ENCODE measurements around the gene RAPGEF1. TPM values are rescaled to one million over a fixed set of nuclear protein-coding genes. Genes with fewer than 3 reads are reported as not detected.
"Not testable (repeated sequence)": the region's sequence is repeated elsewhere in the genome, so short reads cannot be mapped to it uniquely, and the experiment has no call there.

The RAPGEF1 gene
- total RNA-seq, 4 donors from 2014 or later = 37.5 to 89.0 (median 62.8) TPM

DNA sequence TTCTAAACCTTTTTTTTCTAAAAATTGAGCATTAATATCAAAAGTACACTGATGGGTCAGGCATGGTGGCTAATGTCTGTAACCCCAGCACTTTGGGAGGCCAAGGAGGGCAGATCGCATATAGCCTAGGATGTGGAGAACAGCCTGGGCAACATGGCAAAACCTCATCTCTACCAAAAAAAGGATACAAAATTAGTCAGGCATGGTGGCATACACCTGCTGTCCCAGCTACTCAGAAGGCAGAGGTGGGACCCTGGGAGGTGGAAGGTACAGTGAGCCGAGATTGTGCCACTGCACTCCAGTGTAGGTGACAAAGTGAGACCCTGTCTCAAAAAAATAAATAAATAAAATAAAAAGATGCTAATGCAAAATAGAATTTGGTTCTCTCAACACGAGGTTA lies 49.4 kb downstream of the RAPGEF1 start:
- TF ChIP-seq, protein P1, sequence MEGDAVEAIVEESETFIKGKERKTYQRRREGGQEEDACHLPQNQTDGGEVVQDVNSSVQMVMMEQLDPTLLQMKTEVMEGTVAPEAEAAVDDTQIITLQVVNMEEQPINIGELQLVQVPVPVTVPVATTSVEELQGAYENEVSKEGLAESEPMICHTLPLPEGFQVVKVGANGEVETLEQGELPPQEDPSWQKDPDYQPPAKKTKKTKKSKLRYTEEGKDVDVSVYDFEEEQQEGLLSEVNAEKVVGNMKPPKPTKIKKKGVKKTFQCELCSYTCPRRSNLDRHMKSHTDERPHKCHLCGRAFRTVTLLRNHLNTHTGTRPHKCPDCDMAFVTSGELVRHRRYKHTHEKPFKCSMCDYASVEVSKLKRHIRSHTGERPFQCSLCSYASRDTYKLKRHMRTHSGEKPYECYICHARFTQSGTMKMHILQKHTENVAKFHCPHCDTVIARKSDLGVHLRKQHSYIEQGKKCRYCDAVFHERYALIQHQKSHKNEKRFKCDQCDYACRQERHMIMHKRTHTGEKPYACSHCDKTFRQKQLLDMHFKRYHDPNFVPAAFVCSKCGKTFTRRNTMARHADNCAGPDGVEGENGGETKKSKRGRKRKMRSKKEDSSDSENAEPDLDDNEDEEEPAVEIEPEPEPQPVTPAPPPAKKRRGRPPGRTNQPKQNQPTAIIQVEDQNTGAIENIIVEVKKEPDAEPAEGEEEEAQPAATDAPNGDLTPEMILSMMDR (IDR thresholded peaks at IDR 0.05) = no peak
- no peak for DNase-seq (ENCODE audit: low spot score)
- no peak for ATAC-seq (ENCODE audit: low FRiP score)

DNA sequence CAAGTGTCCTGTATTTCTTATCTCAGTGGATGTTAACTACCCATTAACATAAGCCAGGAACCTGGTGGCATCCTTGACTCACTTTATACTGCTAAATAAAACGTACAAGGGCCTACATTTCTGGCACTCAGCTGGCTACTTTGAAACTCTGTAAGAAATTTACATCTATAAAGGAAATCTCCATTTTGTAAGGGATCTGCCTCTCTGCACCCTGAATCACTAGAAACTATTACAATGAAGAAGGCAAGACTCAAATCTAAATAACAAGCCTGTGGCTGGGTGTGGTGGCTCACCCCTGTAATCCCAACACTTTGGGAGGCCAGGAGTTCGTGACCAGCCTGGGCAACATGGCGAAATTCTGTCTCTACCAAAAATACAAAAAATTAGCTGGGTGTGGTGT lies 51.5 kb downstream of the RAPGEF1 start:
- TF ChIP-seq, protein P1 (IDR thresholded peaks at IDR 0.05) = no peak
- DNase-seq (ENCODE audit: low spot score) = no peak
- ATAC-seq (ENCODE audit: low FRiP score) = no peak

DNA sequence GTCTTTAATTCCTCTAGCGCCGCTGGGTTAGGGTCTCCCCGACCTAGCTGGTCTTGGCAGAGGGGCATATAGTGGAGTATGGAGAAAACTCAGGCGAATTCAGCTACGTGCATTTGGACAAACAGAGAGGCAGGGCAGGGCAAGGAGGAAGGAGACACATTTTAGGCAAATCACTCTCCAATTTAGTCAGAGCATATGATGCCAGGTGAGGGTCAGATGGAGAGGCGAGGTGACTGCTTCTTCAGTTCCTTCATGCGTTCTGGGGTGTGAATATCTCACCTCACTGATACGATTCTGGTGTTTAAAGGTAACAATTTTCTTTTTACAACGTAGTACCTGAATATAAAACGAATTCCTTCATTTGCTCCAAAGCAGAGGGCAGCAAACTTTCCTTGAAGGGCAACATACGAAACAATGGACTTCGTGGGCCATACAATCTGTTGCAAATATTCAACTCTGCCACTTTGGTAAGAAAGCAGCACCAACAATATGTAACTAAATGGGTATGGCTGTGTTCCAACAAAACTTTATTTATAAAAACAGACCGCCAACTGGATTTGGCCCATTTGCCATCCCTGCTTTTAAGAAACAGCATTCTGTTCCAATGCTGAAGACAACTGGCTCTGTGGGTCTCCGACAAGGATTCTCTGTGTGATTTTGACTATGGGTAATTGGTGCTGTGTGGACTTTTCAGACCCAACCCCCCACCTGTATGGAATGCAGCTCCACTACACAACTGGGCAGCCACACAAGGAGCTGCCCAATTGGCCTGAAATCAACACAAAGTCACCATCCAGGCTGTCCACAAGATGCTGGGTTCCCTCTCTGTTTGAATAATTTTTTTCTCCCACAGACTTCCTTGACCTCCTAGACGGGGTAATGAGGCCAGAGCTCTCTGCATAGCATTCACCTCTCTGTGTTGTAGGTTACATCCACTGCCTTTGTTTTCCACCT lies 53.8 kb downstream of the RAPGEF1 start:
- TF ChIP-seq, protein P1 (IDR thresholded peaks at IDR 0.05) = no peak
- ATAC-seq (ENCODE audit: low FRiP score) (no peak), DNase-seq (ENCODE audit: low spot score) (no peak)

DNA sequence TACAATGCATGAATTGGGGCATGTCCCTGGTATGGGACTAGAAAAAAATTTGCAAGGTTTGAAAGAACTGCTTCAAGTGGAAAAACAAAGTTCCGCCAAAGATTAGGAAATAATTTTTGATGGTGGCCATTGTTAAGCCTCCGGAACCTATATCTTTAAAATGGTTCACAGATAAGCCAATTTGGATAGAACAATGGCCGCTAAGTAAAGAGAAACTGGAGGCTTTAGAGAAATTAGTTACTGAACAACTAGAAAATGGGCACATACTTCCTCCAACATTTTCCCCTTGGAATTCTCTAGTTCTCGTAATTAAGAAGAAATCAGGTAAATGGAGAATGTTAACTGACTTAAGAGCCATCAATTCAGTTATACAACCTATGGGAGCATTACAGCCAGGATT lies 56.8 kb downstream of the RAPGEF1 start:
- not testable (repeated sequence) for ATAC-seq (ENCODE audit: low FRiP score); DNase-seq (ENCODE audit: low spot score)

DNA sequence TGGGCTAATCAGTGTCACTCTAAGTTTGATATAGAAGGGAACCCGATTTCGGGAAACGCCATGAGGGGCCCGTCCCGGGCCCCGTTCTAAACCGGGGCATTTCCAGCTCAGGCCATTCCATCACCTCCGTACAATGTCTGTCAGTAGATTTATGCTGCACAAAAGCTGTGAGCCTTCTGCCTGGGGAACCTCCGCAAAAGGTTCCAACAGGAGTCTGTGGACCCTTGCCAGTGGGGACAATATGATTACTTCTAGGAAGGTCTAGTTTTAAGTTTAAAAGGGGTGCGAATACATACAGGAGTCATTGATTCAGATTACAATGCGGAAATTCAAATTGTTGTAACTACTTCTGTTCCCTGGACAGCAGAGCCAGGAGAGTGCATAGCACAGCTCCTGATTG lies 57.6 kb downstream of the RAPGEF1 start:
- ATAC-seq (ENCODE audit: low FRiP score) (no peak), DNase-seq (ENCODE audit: low spot score) (no peak)
- TF ChIP-seq, protein P1 (IDR thresholded peaks at IDR 0.05) = no peak

DNA sequence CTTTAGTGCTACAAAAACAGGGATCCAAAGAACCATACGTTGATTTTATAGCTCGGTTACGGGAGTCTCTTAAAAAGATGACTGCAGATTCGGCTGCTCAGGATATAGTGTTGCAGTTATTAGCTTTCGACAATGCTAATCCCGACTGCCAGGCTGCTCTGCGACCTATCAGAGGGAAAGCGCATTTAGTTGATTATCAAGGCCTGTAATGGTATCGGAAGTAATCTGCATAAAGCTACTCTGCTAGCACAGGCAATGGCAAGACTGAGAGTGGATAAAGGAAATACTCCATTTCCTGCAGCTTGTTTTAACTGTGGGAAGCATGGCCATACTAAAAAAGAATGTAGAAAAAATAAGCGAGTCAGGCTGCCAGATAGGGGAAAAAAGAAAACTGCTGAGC lies 58.0 kb downstream of the RAPGEF1 start:
- not testable (repeated sequence) for DNase-seq (ENCODE audit: low spot score)

DNA sequence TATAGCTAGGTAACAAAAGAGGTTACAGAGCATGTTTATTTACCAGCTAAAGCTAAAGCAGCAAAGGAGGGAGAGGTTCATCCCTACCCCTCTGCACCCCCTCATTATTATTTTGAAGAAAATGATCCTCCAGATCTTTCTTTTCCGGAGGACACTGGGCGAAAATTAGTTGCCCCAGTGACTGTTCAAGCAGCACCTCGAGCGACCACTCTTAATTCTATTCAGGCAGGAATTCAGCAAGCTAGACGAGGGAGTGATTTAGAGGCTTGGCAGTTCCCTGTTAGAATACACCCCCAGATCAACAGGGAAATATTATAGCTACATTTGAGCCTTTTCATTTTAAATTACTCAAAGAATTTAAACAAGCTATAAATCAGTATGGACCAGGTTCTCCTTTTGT lies 58.8 kb downstream of the RAPGEF1 start:
- not testable (repeated sequence) for DNase-seq (ENCODE audit: low spot score); ATAC-seq (ENCODE audit: low FRiP score)

More for the DNA sequence above, 58.0 kb downstream of the RAPGEF1 start:
- not testable (repeated sequence) for ATAC-seq (ENCODE audit: low FRiP score)

DNA sequence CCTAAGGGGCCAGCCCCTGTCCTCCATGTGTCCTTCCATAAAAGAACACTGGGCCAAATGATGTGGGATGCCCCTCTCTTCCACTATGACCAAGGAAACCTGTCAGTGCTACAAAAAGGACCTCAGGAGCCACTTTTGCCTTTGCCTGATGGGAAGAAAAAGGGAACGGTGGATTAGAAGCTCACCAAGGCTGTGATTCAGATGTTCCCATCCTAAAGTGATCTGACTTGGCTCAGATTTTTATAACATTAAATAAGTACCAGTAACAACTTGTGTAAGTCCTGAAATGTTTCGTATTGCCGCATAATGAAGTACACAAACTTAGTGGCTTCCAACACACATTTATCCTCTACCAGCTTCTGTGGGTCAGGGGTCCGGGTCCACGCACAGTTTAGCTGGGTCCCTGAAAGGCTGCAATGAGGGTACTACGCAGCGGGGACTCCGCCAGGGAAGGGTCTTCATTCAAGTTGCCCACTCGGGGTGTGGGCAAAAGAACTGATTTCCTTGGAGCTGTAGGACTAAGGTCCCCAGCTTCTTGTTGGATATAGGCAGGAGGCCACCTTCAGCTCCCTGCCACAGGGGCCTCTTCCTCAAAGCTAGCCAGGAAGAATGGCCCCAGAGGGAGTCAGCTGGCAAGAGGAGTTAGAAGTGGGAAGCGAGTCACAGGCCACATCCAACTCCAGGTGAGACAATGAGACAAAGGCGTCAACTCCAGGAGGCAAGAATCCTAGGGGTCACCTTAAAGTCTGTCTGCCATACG lies 60.4 kb downstream of the RAPGEF1 start:
- TF ChIP-seq, protein P1 (IDR thresholded peaks at IDR 0.05) = no peak
- ATAC-seq (ENCODE audit: low FRiP score) = no peak
- DNase-seq (ENCODE audit: low spot score) = no peak
